Kidney glomerular epithelial cell (primary cell): ENCODE results near the gene CAPN3.

Source experiments
- DNase-seq: peaks from one replicate; lab custom pipeline; 2025; lab: John Stamatoyannopoulos, UW

Gene CAPN3

DNA sequence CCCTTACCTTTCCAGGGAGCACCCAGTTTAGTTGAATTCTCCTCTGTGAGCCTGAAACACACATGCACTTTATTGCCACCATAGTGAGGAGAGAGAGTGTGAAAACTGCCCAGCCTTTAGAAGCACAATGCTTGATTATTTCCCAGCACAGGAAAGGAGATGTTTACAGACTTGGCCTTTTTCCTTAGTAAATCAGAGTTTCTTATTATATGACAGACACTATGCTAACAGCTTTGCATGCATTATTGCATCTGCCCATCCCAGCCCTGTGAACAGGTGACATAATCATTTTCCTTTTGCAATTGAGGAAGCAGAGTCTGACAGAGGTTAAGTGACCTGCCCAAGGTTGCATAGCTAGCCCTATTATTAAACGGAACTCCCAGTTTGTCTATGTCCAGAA is 36.5 kb downstream of the CAPN3 start:
- DNase-seq = no peak

GRCh38 chr15:42401544-42402454 is 42.5 kb downstream of the CAPN3 start:
- DNase-seq = no peak

GRCh38 chr15:42402455-42403205 is 43.3 kb downstream of the CAPN3 start:
- DNase-seq = no peak

GRCh38 chr15:42403389-42403788 is 44.1 kb downstream of the CAPN3 start:
- no peak for DNase-seq

DNA sequence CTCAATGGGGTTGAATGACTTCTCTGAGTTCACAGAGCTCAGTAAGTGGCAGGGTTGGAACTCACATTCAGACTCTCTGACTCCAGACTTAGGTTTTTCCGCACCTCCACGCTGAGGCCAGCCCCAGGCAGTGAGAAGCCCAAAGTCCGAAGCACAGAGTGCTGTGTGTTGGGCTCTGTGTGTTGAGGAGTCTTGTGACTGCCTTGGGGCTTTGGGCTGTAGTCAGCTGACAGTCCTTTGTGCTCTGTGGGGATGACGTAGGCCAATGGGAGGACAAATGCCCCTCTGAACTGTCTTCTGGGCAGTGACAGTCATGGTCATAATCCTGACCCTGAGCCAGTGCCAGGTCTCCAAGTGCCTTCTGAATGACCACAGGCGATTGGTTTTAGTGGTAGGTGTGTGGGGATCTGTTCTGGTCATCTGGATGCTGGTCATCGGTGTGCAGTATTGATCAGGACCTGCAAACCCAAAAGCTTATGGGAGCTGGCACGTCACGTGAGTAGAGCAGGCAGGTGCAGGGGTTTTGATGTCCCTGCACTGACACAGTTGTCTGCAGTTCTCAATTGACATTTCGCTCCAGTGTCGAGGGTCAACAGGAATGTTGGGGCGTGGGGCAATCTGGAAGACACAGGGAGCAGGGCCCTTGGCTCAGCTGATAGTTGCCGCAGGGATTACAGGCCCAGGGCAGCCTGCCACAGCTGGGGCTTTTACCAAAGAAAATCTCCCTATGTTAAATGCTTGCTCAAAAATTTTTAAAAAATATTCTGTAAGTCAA is 45.3 kb downstream of the CAPN3 start:
- no peak for DNase-seq

GRCh38 chr15:42405863-42406482 is 46.7 kb downstream of the CAPN3 start:
- no peak for DNase-seq

GRCh38 chr15:42408178-42408577 is 48.9 kb downstream of the CAPN3 start:
- no peak for DNase-seq

DNA sequence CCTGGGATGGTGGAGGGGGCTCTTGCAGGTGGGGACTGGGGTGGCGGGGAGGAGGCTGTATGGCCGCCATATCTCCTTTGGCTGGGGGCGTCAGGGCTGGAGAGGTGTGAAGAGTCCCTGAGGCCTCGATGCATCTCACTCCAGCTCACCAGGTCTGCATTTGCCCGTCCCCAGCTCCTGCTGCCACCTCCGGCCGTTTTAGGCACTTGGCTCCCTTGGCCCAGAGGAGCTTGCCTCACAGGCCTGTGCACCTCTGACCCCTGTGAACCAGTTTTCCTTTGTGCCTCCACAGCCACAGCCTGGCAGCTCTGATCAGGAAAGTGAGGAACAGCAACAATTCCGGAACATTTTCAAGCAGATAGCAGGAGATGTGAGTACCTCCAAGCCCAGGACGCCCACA is 49.7 kb downstream of the CAPN3 start:
- DNase-seq = no peak

GRCh38 chr15:42411884-42412283 is 52.6 kb downstream of the CAPN3 start:
- no peak for DNase-seq

DNA sequence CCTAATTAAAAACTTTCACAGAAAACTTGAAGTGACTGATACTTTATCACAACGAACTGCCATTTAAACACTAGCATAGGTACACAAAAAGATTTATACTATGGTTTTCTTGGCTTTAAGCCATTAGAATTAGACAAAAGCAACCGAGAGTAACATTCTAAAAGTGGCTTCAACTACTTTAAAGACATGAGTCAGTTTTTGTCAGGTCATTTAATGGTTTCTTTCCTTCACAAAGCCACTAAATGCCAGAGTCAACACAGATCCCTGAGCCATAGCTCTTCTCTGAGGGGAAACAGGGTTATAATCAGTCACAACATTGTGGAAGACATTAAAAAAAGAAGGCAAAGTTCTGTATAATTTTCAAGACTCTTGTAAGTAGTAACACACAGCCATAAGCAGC is 54.6 kb downstream of the CAPN3 start:
- no peak for DNase-seq

DNA sequence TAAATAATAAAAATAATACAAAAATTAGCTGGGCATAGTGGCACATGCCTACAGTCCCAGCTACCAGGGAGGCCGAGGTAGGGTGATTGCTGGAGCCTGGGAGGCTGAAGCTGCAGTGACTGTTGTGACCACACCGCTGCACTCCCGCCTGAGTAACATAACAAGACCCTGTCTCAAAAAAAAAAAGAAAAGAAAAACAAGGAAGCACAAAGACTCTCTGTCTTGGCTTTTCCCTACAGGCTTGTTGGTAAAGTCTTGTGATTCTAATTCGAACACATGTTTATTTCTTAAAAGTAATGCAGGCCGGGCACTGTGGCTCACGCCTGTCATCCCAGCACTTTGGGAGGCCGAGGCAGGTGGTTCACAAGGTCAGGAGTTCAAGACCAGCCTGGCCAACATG is 60.1 kb downstream of the CAPN3 start:
- no peak for DNase-seq

GRCh38 chr15:42421376-42421775 is 62.1 kb downstream of the CAPN3 start:
- DNase-seq = no peak

- no peak for DNase-seq
Measured at GRCh38 chr15:42427429-42428223, 68.3 kb downstream of the CAPN3 start.

- DNase-seq = no peak
Measured at GRCh38 chr15:42444415-42445063, 85.2 kb downstream of the CAPN3 start.

- no peak for DNase-seq
Measured at GRCh38 chr15:42445551-42445950, 86.2 kb downstream of the CAPN3 start.

GRCh38 chr15:42447599-42447998 is 88.3 kb downstream of the CAPN3 start:
- DNase-seq = no peak

GRCh38 chr15:42448281-42448680 is 89.0 kb downstream of the CAPN3 start:
- no peak for DNase-seq

DNA sequence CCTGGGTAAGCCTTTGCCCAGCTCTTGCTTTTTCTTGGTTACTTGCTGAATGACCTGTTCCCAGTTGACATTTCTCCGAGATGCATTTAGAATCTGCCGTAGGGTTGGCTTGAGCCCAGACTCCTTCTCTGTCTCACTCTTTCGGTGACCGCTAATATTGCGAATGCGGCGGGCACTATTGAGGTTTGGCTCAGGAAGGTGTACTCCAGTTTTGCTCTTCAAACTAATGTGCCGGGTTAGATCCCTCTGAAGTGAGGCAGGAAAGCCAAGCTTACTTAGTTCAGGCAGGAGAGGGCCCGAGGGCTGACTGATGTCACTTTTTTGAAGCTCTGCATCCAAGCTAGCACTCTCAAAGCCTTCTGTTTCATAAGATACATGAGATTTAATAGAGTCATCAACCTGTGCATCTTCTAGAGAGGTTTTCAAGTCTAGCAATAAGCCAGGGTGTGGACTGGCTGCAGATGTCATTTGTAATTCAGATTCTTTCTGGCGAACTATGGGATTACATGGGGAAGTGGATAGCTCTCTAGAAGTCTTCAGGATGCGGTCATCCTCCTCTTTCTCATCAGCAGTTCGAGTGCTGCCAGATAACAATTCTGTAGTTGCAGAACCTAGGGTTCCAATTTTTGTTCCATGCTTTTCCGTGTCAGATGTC is 90.6 kb downstream of the CAPN3 start:
- no peak for DNase-seq

DNA sequence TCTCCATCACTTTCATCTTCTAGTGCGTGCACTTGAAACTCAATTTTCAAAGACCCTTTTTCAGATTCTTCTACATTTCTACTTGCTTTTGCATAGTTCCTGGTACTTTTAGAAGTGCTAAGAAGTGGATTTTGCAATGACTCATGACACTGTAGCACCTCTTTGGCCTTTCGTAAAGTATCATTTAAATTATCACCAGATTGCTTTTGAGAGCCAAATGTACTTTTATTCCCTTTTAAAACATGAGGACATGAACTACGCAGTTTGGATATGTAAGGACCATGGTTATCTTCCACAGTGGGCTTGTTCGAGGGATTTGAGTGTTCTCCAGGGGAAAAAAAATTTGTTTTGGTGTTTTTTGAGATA is 91.1 kb downstream of the CAPN3 start:
- no peak for DNase-seq

- DNase-seq = no peak
Measured at GRCh38 chr15:42453826-42454225, 94.5 kb downstream of the CAPN3 start.
